ENCODE results near the gene NMRK1.

Gene NMRK1

Small RNA genes within 50 kb of the gene (small RNA-seq; reads per million reads assigned to genes)
- 0 reads per million in 2 experiments for gene RF02271

All from SK-N-DZ (cell line).